ENCODE data around the gene SFXN1.
"Not testable (repeated sequence)": the region's sequence is repeated elsewhere in the genome, so short reads cannot be mapped to it uniquely, and the experiment has no call there.

Gene SFXN1

GRCh38 chr5:175494264-175495183 lies 16.2 kb downstream of the SFXN1 start:
- peak; percentile 23 for DNase-seq

GRCh38 chr5:175501759-175502158 lies 23.4 kb downstream of the SFXN1 start:
- DNase-seq: no peak

DNA sequence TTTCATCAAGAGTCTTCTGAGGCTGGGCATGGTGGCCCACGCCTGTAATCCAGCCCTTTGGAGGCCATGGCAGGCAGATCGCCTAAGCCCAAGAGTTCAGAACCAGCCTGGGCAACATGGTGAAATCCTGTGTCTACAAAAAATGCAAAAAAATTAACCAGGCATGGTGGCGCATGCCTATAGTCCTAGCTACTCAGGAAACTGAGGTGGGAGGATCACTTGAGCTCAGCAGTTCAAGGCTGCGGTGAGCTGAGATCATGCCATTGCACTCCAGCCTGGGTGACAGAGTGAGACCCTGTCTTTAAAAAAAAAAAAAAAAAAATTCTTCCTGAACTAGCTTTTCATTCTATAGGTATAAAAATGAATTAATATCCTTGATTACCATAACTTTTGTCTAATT lies 29.3 kb downstream of the SFXN1 start:
- DNase-seq: not testable (repeated sequence)

DNA sequence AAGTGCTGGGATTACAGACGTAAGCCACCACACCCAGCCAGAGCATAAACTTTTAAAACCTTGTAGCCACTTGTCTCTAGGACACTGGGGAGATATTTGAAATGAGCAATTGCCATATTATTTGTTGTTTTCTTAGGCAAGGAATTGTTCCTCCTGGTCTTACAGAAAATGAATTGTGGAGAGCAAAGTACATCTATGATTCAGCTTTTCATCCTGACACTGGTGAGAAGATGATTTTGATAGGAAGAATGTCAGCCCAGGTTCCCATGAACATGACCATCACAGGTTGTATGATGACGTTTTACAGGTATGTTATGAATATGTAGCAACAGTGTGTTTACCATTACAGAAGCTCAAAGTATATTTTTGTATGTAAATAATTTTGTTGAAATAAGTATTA lies 30.5 kb downstream of the SFXN1 start:
- no peak for DNase-seq

GRCh38 chr5:175513297-175513696 lies 34.9 kb downstream of the SFXN1 start:
- DNase-seq: no peak

GRCh38 chr5:175513726-175514125 lies 35.4 kb downstream of the SFXN1 start:
- no peak for DNase-seq

DNA sequence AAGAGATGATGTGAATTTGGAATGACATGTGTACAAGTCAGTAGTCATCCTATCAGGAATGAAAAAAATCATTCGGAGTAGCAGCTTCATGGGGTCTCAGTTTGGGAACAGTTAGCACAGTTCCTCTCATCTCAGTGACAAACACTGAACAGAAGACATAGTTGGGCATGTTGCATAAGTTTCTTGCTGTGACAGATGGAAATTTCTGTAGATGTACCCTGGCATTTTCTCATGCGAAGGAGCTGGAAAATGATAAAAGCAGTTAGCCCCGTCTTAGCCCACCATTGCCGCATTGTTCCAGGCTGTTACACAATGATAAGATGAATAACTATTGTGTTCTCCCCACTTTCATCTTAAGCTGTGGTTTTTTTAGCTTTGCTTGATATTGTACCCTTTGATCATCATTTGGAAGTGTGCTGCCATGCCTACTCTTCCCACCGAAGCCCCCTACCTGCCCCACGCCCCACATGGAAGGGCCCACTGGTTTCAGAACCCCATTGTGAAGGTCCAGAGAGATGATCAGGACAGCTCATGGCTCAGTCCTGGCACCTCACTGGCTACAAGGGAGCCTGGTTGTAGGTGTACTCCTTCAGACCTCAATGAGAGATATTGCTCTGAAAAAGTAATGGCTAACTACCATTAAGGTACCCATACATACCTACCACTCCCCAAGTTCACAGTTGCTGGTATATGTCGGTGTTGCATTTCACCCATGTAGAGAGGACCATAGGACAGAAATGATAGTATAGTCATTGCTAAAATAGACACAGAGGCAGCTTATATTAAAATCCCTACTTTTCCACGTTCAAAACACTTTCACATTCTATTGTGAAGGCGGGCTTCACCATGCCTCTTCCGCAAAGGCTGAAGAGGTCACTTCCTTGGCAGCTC lies 38.8 kb downstream of the SFXN1 start:
- no peak for DNase-seq

DNA sequence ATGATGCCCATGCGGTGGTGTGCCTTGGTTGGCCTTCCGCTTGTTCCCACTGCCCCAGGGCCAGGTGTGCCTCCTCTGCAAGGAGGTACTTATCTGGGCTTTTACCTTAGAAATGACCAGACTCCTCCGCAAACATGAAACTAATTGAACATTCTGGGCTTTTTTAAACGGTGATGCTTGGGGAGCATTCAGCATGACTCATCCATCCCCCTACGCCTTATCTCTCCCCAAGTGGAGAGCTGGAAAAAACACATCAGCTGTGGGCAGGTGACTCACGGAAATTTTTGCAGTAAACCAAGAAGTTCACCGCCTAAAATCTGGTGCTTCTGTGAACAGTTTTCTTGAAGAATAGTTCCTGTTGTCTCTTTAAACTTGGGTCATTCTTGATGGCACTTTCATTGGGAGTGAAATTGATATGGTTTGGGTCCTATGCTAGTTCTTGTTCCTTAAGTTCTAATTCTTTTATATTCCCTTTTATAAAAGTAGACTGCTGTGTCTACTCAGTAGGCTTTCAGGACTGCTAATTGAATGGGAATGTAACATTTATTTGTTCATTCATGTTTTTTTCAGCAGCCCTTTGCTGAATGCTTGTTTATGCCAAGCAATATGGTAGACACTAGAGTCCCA lies 39.6 kb downstream of the SFXN1 start:
- DNase-seq: peak; percentile 58

- DNase-seq: no peak
Measured at GRCh38 chr5:175519006-175519405, 40.6 kb downstream of the SFXN1 start.

- DNase-seq: no peak
Measured at GRCh38 chr5:175520321-175520720, 42.0 kb downstream of the SFXN1 start.

DNA sequence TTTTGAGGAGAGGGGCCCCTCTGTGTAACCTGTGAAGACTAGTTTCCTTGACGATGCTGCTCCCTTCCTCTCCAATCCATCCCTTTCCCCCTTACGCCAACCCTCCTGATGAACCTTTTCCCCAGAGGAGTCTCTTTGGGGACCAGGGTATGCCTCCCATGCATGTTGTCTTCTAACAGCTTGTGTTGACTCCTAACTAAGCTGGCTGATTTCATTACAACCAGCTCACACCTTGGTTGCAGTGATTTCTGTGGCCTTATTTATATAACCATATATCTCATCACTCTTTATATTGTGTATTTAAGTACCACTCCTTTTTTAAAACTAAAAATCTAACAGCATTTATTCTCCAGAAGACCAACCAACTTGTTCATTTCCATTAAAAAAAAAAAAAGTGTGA lies 42.5 kb downstream of the SFXN1 start:
- no peak for DNase-seq

DNA sequence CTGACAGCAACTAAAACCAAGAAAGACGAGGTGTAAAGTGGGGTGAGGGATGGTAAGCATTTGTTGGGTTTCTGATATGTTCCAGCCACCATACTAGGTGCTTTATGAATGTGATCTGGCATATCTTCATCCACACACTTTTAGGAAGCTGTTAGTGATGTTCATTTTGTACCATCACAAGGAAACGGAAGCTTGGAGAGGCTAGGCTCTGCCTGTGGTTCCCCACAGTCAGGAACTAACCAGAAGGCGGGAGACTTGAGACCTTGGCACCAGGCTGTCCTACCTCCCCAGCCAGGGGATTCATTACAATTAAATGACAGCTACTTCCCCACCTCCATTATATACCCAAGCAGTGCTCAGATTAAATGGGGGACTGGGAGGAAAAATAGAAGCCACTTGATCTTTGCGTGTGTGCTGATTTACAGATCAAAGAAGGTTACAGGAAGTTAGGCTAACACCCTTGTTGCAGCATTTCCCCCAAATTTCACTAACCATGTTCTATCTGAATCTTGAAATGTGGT lies 43.0 kb downstream of the SFXN1 start:
- DNase-seq: no peak

DNA sequence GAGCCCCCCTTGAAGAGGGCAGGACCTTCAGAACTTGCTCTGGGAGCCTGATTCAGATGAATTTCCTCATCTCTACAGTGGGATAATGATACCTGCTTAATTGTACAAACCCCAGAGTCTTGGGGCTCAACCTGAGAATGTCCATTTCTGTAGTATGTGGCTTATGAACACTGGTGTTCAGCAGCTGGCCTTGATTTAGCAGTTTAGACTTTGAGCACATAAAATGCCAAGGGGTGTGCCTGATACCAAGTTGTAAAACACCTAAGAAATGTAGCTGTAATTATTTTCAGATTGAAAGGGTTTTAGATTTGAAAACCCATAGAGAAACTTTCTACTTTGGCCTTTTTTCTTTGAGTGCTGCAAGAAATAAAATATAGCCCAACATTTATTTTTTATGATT lies 44.9 kb downstream of the SFXN1 start:
- DNase-seq: no peak

DNA sequence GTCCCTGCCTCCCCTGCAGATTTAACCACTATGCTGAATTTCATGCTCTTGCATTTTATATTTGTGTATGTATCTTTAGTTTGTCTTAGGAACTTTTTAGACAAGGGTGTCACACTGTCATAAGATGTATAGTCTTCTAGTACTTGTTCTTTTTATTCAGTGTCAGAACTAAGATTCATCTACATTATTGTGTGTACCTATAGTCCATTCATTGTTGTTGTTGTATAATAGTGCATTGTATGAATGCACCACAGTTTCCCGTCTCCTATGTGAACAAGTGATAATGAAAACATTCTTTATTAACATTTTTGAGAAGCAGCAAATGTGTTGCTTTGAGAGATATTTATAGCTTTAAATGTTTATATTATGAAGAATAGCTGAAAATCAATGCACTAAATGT lies 45.9 kb downstream of the SFXN1 start:
- no peak for DNase-seq

DNA sequence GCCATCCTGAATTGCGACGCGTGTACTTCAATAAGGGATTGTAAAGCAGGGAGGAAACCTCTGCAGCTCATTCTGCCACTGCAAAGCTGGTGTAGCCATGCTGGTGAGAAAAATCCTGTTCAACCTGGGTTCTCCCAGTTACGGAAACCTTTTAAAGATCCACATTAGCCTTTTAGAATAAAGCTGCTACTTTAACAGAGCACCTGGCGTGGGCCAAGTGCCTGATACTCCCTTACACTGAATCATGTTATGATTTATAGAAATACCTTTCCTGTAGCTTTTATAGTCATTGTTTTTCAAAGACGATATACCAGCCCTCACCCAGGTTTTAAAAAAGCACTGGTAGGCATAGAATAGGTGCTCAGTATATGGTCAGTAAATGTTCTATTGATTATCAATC lies 48.3 kb downstream of the SFXN1 start:
- no peak for DNase-seq

GRCh38 chr5:175531361-175531760 lies 53.0 kb downstream of the SFXN1 start:
- no peak for DNase-seq

DNA sequence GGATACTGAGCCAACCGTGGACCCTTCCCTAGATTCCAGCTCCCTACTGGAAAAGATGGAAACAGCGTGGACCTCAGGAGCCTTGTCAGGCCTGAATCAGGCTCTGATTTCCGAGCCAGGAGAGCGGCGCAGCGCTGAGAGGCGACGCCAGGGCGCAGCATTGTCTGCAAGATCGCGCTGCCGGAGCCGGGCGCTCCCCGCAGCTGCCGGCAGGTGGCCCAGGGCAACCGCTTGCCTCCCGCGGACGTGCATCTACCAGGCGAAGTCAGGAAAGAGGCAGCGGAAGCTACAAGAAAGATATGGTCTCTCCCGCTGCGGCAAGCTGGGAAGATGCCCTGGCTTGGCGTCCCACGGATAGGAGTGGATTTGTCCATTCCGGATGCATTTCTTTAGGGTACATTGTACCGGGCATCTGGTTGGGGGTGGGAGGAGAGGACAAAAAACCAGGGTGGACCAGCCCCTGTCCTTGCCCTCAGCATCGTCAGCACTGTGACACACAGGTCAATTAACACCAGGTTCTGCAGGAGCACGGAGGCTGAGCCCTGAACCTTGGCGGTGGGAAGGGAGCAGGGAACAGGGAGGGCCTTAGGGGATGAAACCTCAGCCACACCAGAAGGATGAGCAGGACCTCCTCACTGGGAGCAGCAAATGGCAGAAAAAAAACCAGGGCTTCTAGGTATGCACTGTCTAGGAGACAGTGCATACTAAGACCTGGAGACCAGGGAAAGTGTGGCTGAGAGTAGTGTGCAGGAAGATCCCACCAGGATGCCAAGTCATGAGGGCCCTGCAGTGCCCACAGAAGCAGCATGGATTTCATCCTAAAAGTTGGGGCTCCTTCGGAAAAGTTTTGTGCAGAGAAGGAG lies 55.9 kb downstream of the SFXN1 start:
- DNase-seq: peak; percentile 73

GRCh38 chr5:175535331-175535730 lies 57.0 kb downstream of the SFXN1 start:
- DNase-seq: not testable (repeated sequence)

- no peak for DNase-seq
Measured at GRCh38 chr5:175535796-175536195, 57.4 kb downstream of the SFXN1 start.

GRCh38 chr5:175538576-175538975 lies 60.2 kb downstream of the SFXN1 start:
- no peak for DNase-seq

- no peak for DNase-seq
Measured at GRCh38 chr5:175539936-175540335, 61.6 kb downstream of the SFXN1 start.

GRCh38 chr5:175541264-175541663 lies 62.9 kb downstream of the SFXN1 start:
- no peak for DNase-seq
